Stomach (tissue), 9 donors: ENCODE results near the gene CADM4. TPM values are rescaled to one million over a fixed set of nuclear protein-coding genes. Genes with fewer than 3 reads are reported as not detected.
"Not testable (repeated sequence)": the region's sequence is repeated elsewhere in the genome, so short reads cannot be mapped to it uniquely, and the experiment has no call there.

Experiments used
- DNase-seq, 2 donors: peaks; one replicate each; pipeline versions ENCODE4 v3.0.0 to v3.0.0-alpha.2; 2013 to 2019
- H3K27ac ChIP-seq, 5 donors: fragments of 200-600 bp in 4 of 5; sonication (generic) in 4 of 5; one replicate each; pipeline ENCODE4 v1.5.1; 2013 to 2019; ENCODE audit warnings: mild to moderate bottlenecking in 1 of 5, moderate library complexity in 1 of 5
- H3K27me3 ChIP-seq, 3 donors: fragments of 200-600 bp; sonication (generic); one replicate each; pipeline ENCODE4 v1.5.1; 2017 to 2019; ENCODE audit warnings: mixed run types in 1 of 3
- H3K36me3 ChIP-seq, 4 donors: fragments of 200-600 bp; sonication (generic); 1 replicate in 3 of 4; 2 replicates in 1 of 4; pipeline ENCODE4 v1.5.1; 2016 to 2019
- H3K4me1 ChIP-seq, 4 donors: fragments of 200-600 bp; sonication (generic); one replicate each; pipeline ENCODE4 v1.5.1; 2016 to 2019
- H3K4me3 ChIP-seq, 4 donors: fragments of 200-600 bp; sonication (generic) in 3 of 4; one replicate each; pipeline ENCODE4 v1.5.1; 2016 to 2019; ENCODE audit warnings: mild to moderate bottlenecking in 1 of 4
- H3K9me3 ChIP-seq, 4 donors: fragments of 200-600 bp; sonication (generic); one replicate each; pipeline ENCODE4 v1.5.1; 2016 to 2019
- CTCF ChIP-seq, 7 experiments: fragments of 450-650 bp in 4 of 7; fragments of 200-600 bp in 3 of 7; sonication (generic) in 3 of 7; IDR thresholded peaks; one replicate each; pipeline ENCODE4 v1.5.1; 2016 to 2019; ENCODE audit warnings: antibody characterized with exemption in 7 of 7, control low read depth in 2 of 7, mild to moderate bottlenecking in 1 of 7
- EP300 ChIP-seq: sonication (generic); formaldehyde crosslinking; IDR thresholded peaks from one replicate; pipeline ENCODE4 v1.6.1; 2017; ENCODE audit warnings: antibody characterized with exemption
- POLR2A ChIP-seq, 4 donors: fragments of 450-650 bp; IDR thresholded peaks; one replicate each; pipeline ENCODE4 v1.6.1; 2016; ENCODE audit warnings: antibody characterized with exemption in 4 of 4, control low read depth in 2 of 4, mild to moderate bottlenecking in 1 of 4, moderate library complexity in 1 of 4
- POLR2AphosphoS5 ChIP-seq, 3 donors: sonication (generic); formaldehyde crosslinking; IDR thresholded peaks; one replicate each; pipeline ENCODE4 v1.6.1; 2016; ENCODE audit warnings: antibody characterized with exemption in 3 of 3
- WGBS, 5 donors: extraction: QIAGEN DNeasy Blood & Tissue Kit in 3 of 5; methylation state at CpG; one replicate each; pipeline versions ENCODE4 v1.1.5 to v1.1.7; 2013 to 2018; 5-methylcytosine and 5-hydroxymethylcytosine counted together
- intact Hi-C: fragments of 100-400 bp; cut with DNase I; formaldehyde crosslinking; loops from one replicate; pipeline ENCODE4 v1.15.1; 2023; ENCODE audit warnings: low total_unique reads
- polyA plus RNA-seq, 3 donors: library from polyadenylated mRNA; stranded (reverse); fragments of 200-250 nt; gene quantifications; one replicate each; pipeline ENCODE4 v1.2.3, GENCODE V29; 2013
- total RNA-seq, 5 donors: library from RNA; depleted of rRNA; stranded (reverse); fragments of >200 nt; gene quantifications; one replicate each; pipeline versions ENCODE4 v1.1.0 to v1.2.3, GENCODE V29; 2014 to 2016
- donor health status: healthy with polysubstance abuse.
- donor health status: Bipolar disorder and iron deficiency.
- donor health status: healthy.

The CADM4 gene
- total and polyA plus RNA-seq, 8 donors = 4.9 to 14.2 (median 6.2) TPM; not detected in 1

DNA sequence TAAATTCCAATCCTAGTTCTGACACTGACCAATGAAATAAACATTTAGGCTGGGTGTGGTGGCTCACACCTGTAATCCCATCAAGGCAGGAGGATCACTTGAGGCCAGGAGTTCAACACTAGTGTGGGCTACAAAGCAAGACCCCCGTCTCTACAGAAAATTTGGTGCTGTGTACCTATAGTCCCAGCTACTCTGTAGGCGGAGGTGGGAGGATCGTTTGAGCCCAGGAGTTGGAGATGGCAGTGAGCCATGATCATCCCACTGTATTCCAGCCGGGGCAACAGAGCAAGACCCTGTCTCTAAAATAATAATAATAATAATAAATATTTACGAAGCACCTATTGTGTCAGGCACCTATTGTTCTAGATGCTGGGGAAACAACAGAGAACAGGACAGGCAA lies 50.4 kb downstream of the CADM4 start:
- H3K27ac ChIP-seq = no peak overlapping the region
- intact Hi-C loops = no loop called here
- WGBS, 5 donors = 78 to 94% (median 87%) methylated on average over 5 of the region's 5 CpGs
- no peaks in the 10 kb centered on the region for H3K27me3 ChIP-seq
- no peak for DNase-seq
- H3K36me3 ChIP-seq = peaks cover 20 to 72% (median 62%) of the 10 kb centered on the region in 4 donors
- TF ChIP-seq POLR2AphosphoS5 (IDR thresholded peaks at IDR 0.05) (no peak), POLR2A (IDR thresholded peaks at IDR 0.05) (no peak), EP300 (no peak), CTCF (IDR thresholded peaks at IDR 0.05) (no peak)
- no peak overlapping the region for H3K4me3 ChIP-seq
- peaks cover 10 to 30% (median 18%) of the 10 kb centered on the region in 4 donors for H3K4me1 ChIP-seq
- no peaks in the 10 kb centered on the region for H3K9me3 ChIP-seq

- intact Hi-C loops, H3K4me3 ChIP-seq, DNase-seq, H3K9me3 ChIP-seq, H3K27ac ChIP-seq, H3K27me3 ChIP-seq: not testable (repeated sequence)
- Histone ChIP-seq H3K36me3 (peaks cover 0 to 49% (median 43%) of the 10 kb centered on the region in 4 donors), H3K4me1 (peaks cover 0 to 12% (median 4%) of the 10 kb centered on the region in 4 donors)
- 94 to 99% (median 96%) methylated on average over 3 of the region's 3 CpGs for WGBS, 5 donors
Observed at GRCh38 chr19:43587029-43587428, 52.6 kb downstream of the CADM4 start.

DNA sequence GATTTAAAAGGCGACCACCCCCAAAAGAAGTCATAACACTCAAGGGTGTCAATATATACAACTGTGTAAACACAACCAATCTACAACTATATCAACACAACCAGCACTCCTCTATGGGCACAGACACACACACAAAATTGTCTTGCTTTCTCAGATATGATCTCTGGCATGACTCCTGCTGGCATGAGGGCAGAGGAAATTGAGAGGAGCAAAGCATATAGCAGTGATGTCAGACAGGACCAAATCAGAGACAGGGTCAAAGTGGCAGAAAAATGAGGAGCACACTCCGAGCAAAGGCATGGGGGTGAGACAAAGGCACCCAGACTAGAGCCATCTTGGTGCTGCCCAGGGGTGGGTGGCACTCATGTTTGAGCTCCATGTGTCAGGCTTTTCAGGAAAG lies 53.3 kb downstream of the CADM4 start:
- Histone ChIP-seq H3K36me3 (peaks cover 0 to 43% (median 37%) of the 10 kb centered on the region in 4 donors), H3K4me1 (peaks cover under 1 to 19% (median 8%) of the 10 kb centered on the region in 4 donors), H3K4me3 (no peak overlapping the region), H3K27me3 (no peaks in the 10 kb centered on the region), H3K27ac (no peak overlapping the region), H3K9me3 (no peaks in the 10 kb centered on the region)
- DNase-seq = no peak
- 56 to 96% (median 90%) methylated on average over 2 of the region's 2 CpGs for WGBS, 5 donors
- intact Hi-C loops = no loop called here
- TF ChIP-seq EP300 = no peak
- TF ChIP-seq CTCF (IDR thresholded peaks at IDR 0.05) = no peak
- no peak for TF ChIP-seq POLR2AphosphoS5 (IDR thresholded peaks at IDR 0.05)
- no peak for TF ChIP-seq POLR2A (IDR thresholded peaks at IDR 0.05)

DNA sequence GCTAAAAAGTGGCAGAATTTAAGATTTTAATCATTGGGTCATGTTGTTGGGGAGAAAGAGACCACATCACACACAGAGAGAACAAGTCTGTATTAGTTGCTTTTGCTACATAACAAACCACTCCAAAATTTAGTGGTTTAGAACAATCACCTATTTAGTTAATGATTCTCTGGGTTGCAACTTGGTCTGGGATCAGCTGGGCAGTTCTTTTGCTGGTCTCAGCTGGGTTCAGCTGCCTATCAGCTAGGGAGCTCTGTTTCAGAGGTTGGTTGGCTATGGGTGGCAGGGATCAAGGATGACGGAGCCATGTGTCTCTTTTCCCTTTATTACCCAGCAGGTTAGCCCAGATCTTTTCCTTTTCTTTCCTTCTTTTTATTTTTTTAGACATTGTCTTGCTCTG lies 55.2 kb downstream of the CADM4 start:
- WGBS, 5 donors = 88 to 97% (median 93%) methylated on average over 1 of the region's 1 CpG
- Histone ChIP-seq H3K27ac (peak overlapping the region in 3 of 5 donors; percentile 7 to 32 (median 18)), H3K4me1 (peaks cover 7 to 29% (median 18%) of the 10 kb centered on the region in 4 donors), H3K27me3 (no peaks in the 10 kb centered on the region), H3K36me3 (peaks cover 0 to 24% (median 20%) of the 10 kb centered on the region in 4 donors), H3K4me3 (no peak overlapping the region), H3K9me3 (no peaks in the 10 kb centered on the region)
- intact Hi-C loops = no loop called here
- DNase-seq = no peak
- no peak for TF ChIP-seq CTCF (IDR thresholded peaks at IDR 0.05)

DNA sequence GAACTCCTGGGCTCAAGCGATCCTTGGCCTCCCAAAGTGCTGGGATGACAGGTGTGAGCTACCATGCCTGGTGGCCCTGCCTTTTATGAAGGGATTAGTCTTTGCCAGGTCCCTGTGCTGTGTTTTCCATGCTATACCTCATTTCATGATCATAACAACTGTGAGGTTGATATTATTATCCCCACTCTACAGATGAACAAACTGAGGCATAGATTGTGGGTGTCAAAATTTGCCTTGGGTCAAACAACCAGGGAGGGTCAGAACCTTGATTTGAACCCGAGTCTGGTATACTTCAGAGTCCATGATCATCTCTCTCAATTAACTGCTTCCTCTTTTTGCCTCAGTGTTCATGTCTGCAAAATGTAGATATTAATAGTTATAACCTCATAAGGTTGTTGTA lies 57.2 kb downstream of the CADM4 start:
- no peak for DNase-seq
- 86 to 96% (median 91%) methylated on average over 2 of the region's 2 CpGs for WGBS, 5 donors
- Histone ChIP-seq H3K4me3 (no peak overlapping the region), H3K27me3 (no peaks in the 10 kb centered on the region), H3K9me3 (no peaks in the 10 kb centered on the region), H3K4me1 (peaks cover 7 to 29% (median 19%) of the 10 kb centered on the region in 4 donors), H3K27ac (no peak overlapping the region), H3K36me3 (peaks cover 0 to 18% (median 14%) of the 10 kb centered on the region in 4 donors)
- intact Hi-C loops = no loop called here
- TF ChIP-seq POLR2AphosphoS5 (IDR thresholded peaks at IDR 0.05) (no peak), POLR2A (IDR thresholded peaks at IDR 0.05) (no peak), EP300 (no peak), CTCF (IDR thresholded peaks at IDR 0.05) (no peak)
